Adipocyte (in vitro differentiated cells): ENCODE data around the gene TADA1.

Source experiments
- DNase-seq: peaks from one replicate; pipeline ENCODE4 v3.0.0-alpha.2; 2015; ENCODE audit warnings: low read depth
- H3K27me3 ChIP-seq: replicated peaks from 2 replicates; pipeline ENCODE4 v1.7.0; 2013; ENCODE audit warnings: mild to moderate bottlenecking, low read length, moderate library complexity; ENCODE audit not compliant: control insufficient read depth, insufficient read depth
- H3K36me3 ChIP-seq: 2 replicates; pipeline ENCODE4 v1.7.0; 2013; ENCODE audit warnings: low read length, mild to moderate bottlenecking, moderate library complexity; ENCODE audit not compliant: control insufficient read depth, insufficient read depth, severe bottlenecking
- H3K4me1 ChIP-seq: 2 replicates; pipeline ENCODE4 v1.7.0; 2013; ENCODE audit warnings: mild to moderate bottlenecking, low read length, moderate library complexity; ENCODE audit not compliant: control insufficient read depth, insufficient read depth
- H3K4me3 ChIP-seq: 2 replicates; pipeline ENCODE4 v1.7.0; 2013; ENCODE audit warnings: mild to moderate bottlenecking, low read length, moderate library complexity
- H3K9ac ChIP-seq: 2 replicates; pipeline ENCODE4 v1.7.0; 2013; ENCODE audit warnings: mild to moderate bottlenecking, low read length, moderate library complexity
- H3K9me3 ChIP-seq: 2 replicates; pipeline ENCODE4 v1.7.0; 2013; ENCODE audit warnings: mild to moderate bottlenecking, low read length, moderate library complexity; ENCODE audit not compliant: control insufficient read depth

Gene TADA1

GRCh38 chr1:166875734-166876539 is at the start of gene TADA1:
Gene TADA1 (minus strand): TSS chr1:166876264. CDS start chr1:166876233, 31 bp downstream.
- peak; percentile 99 for DNase-seq
- Histone ChIP-seq H3K27me3 (no peaks in the 10 kb centered on the region), H3K9me3 (no peaks in the 10 kb centered on the region), H3K9ac (peak within 1 kb of the TSS; percentile 92), H3K4me1 (peaks cover 20% of the 10 kb centered on the region), H3K4me3 (peak within 1 kb of the TSS; percentile 95), H3K36me3 (no peaks in the 10 kb centered on the region)

- H3K4me3 ChIP-seq, result no peak overlapping the region
- H3K9ac ChIP-seq, result no peak overlapping the region
- peaks cover 29% of the 10 kb centered on the region for H3K27me3 ChIP-seq
- no peaks in the 10 kb centered on the region for H3K36me3 ChIP-seq
- H3K4me1 ChIP-seq, result no peaks in the 10 kb centered on the region
- H3K9me3 ChIP-seq, result peaks cover 1% of the 10 kb centered on the region
- no peak for DNase-seq
Measured at GRCh38 chr1:166924823-166925541, 48.9 kb upstream of the TADA1 start.

GRCh38 chr1:166920561-166921475 is 44.8 kb upstream of the TADA1 start:
- no peak for DNase-seq

GRCh38 chr1:166918956-166919316 is 42.9 kb upstream of the TADA1 start:
- H3K9me3 ChIP-seq, result peaks cover 3% of the 10 kb centered on the region
- H3K27me3 ChIP-seq, result peaks cover 56% of the 10 kb centered on the region

More at GRCh38 chr1:166920561-166921475, 44.8 kb upstream of the TADA1 start:
- H3K4me3 ChIP-seq, result peak overlapping the region; percentile 41
- H3K27me3 ChIP-seq, result peaks cover 53% of the 10 kb centered on the region
- no peak overlapping the region for H3K9ac ChIP-seq
- no peaks in the 10 kb centered on the region for H3K4me1 ChIP-seq
- peaks cover 3% of the 10 kb centered on the region for H3K9me3 ChIP-seq
- H3K36me3 ChIP-seq, result no peaks in the 10 kb centered on the region

GRCh38 chr1:166918088-166918955 is 42.3 kb upstream of the TADA1 start:
- Histone ChIP-seq H3K36me3 (no peaks in the 10 kb centered on the region), H3K4me1 (no peaks in the 10 kb centered on the region), H3K4me3 (no peak overlapping the region), H3K9ac (no peak overlapping the region), H3K9me3 (peaks cover 3% of the 10 kb centered on the region), H3K27me3 (peaks cover 56% of the 10 kb centered on the region)
- no peak for DNase-seq

More at GRCh38 chr1:166918956-166919316, 42.9 kb upstream of the TADA1 start:
- no peak for DNase-seq
- Histone ChIP-seq H3K9ac (no peak overlapping the region), H3K4me3 (no peak overlapping the region), H3K36me3 (no peaks in the 10 kb centered on the region), H3K4me1 (no peaks in the 10 kb centered on the region)

GRCh38 chr1:166915941-166916340 is 39.9 kb upstream of the TADA1 start:
- Histone ChIP-seq H3K27me3 (peaks cover 43% of the 10 kb centered on the region), H3K9me3 (peaks cover 14% of the 10 kb centered on the region), H3K4me1 (no peaks in the 10 kb centered on the region), H3K9ac (no peak overlapping the region), H3K4me3 (no peak overlapping the region), H3K36me3 (no peaks in the 10 kb centered on the region)
- no peak for DNase-seq

- Histone ChIP-seq H3K27me3 (peaks cover 34% of the 10 kb centered on the region), H3K4me1 (no peaks in the 10 kb centered on the region), H3K4me3 (no peak overlapping the region), H3K36me3 (no peaks in the 10 kb centered on the region), H3K9ac (no peak overlapping the region), H3K9me3 (peaks cover 13% of the 10 kb centered on the region)
- no peak for DNase-seq
Measured at GRCh38 chr1:166915042-166915441, 39.0 kb upstream of the TADA1 start.

GRCh38 chr1:166914111-166914510 is 38.0 kb upstream of the TADA1 start:
- Histone ChIP-seq H3K27me3 (peaks cover 25% of the 10 kb centered on the region), H3K4me1 (no peaks in the 10 kb centered on the region), H3K9ac (no peak overlapping the region), H3K4me3 (no peak overlapping the region), H3K36me3 (no peaks in the 10 kb centered on the region), H3K9me3 (peaks cover 10% of the 10 kb centered on the region)
- DNase-seq, result no peak

GRCh38 chr1:166911624-166912023 is 35.6 kb upstream of the TADA1 start:
- H3K4me3 ChIP-seq, result no peak overlapping the region
- H3K9me3 ChIP-seq, result peaks cover 10% of the 10 kb centered on the region
- no peak for DNase-seq
- H3K4me1 ChIP-seq, result no peaks in the 10 kb centered on the region
- H3K9ac ChIP-seq, result no peak overlapping the region
- H3K27me3 ChIP-seq, result peaks cover 3% of the 10 kb centered on the region
- H3K36me3 ChIP-seq, result no peaks in the 10 kb centered on the region

GRCh38 chr1:166910396-166910994 is 34.4 kb upstream of the TADA1 start:
- Histone ChIP-seq H3K9me3 (peaks cover 10% of the 10 kb centered on the region), H3K4me3 (no peak overlapping the region), H3K27me3 (peaks cover 3% of the 10 kb centered on the region), H3K9ac (no peak overlapping the region), H3K4me1 (peaks cover 5% of the 10 kb centered on the region), H3K36me3 (no peaks in the 10 kb centered on the region)
- DNase-seq, result peak; percentile 67
